ENCODE data around the gene L3MBTL2.

The L3MBTL2 gene

DNA sequence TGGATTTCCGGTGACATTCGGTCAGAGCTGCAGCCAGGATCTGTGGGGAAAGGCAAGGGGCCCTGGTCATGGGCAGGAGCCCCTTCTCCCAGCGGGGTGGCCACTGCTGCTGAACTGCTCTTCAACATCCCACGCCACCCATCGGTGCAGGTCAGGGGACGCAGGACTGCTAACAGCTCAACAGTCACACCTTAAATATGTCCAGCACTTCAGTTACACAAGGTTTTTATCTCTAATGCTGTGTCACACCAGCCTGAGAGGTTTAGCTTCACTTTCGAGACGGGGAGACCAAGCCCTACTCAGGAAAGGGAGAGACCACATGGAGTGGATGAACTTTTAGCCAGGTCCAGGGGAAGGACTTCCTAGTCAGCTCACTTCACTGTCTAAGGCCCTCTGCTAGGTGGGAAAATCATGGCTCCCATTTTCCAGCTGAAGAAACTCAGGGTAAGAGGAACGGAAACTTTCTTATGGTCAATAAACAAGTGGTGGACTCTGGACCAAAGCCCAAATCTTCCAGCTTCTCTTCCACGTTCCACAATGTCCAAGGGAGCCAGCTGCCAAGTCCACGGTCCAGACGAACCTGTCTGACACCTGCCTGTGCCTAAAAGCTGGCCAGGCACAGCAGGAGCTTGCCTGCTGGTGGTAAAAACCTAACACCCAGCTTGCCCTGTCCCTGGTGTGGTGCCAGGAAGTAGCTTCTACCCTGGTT lies 56.6 kb downstream of the L3MBTL2 start:
- Histone ChIP-seq H3K4me3 (ENCODE audit: low read length) (no peak overlapping the region), H3K27me3 (ENCODE audit: low read depth, low read length) (no peaks in the 10 kb centered on the region), H3K36me3 (replicated peaks; ENCODE audit: low read depth, low read length) (peaks cover 84% of the 10 kb centered on the region), H3K4me2 (ENCODE audit: low read length) (no peak overlapping the region), H3K79me2 (ENCODE audit: low read length) (0 out of 2 replicates have a peak, but pooled peaks cover 5% of the 10 kb centered on the region), H3K9me3 (ENCODE audit: insufficient read depth, low read length) (no peaks in the 10 kb centered on the region), H3K27ac (ENCODE audit: low read length) (no peak overlapping the region), H3K4me1 (ENCODE audit: low read length) (no peaks in the 10 kb centered on the region), H3K9ac (ENCODE audit: low read length) (no peak overlapping the region), H2AFZ (ENCODE audit: low read depth, low read length) (no peak overlapping the region), H4K20me1 (ENCODE audit: insufficient read depth, low read length) (no peaks in the 10 kb centered on the region)
- TF ChIP-seq EZH2phosphoT487 (IDR thresholded peaks at IDR 0.05; ENCODE audit: low read depth), result no peak
- TF ChIP-seq, protein P1, sequence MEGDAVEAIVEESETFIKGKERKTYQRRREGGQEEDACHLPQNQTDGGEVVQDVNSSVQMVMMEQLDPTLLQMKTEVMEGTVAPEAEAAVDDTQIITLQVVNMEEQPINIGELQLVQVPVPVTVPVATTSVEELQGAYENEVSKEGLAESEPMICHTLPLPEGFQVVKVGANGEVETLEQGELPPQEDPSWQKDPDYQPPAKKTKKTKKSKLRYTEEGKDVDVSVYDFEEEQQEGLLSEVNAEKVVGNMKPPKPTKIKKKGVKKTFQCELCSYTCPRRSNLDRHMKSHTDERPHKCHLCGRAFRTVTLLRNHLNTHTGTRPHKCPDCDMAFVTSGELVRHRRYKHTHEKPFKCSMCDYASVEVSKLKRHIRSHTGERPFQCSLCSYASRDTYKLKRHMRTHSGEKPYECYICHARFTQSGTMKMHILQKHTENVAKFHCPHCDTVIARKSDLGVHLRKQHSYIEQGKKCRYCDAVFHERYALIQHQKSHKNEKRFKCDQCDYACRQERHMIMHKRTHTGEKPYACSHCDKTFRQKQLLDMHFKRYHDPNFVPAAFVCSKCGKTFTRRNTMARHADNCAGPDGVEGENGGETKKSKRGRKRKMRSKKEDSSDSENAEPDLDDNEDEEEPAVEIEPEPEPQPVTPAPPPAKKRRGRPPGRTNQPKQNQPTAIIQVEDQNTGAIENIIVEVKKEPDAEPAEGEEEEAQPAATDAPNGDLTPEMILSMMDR (IDR thresholded peaks at IDR 0.05; ENCODE audit: low read depth, low read length), result no peak

DNA sequence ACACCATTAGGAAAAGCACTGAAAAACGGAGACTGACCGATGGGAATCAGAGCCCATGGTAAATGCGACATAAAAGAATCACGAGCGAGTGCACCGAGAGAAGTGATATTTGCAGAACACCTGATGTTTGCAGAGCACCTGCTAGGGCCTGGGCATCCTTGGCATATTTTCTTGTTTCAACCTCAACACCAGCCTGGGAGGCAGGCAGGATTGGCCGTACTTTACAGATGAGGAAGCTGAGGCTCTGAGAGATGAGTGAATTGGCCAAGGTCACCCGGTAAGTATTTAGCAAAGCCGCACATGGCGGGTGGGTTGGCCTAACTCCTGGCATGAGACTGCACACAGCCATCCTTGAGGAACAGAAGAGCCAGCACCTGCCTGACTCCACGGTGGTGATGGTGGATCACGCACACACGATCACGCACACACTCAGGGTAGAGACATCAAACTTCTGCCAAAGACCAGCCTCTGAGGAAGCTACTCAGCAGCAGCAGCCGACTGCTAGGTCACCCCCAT lies 57.2 kb downstream of the L3MBTL2 start:
- H3K4me1 ChIP-seq (ENCODE audit: low read length), result no peaks in the 10 kb centered on the region
- H3K4me3 ChIP-seq (ENCODE audit: low read length), result no peak overlapping the region
- peaks cover 81% of the 10 kb centered on the region for H3K36me3 ChIP-seq (replicated peaks; ENCODE audit: low read depth, low read length)
- H2AFZ ChIP-seq (ENCODE audit: low read depth, low read length), result no peak overlapping the region
- 0 out of 2 replicates have a peak, but pooled peaks cover 5% of the 10 kb centered on the region for H3K79me2 ChIP-seq (ENCODE audit: low read length)
- no peaks in the 10 kb centered on the region for H3K27me3 ChIP-seq (ENCODE audit: low read depth, low read length)
- TF ChIP-seq EZH2phosphoT487 (IDR thresholded peaks at IDR 0.05; ENCODE audit: low read depth), result no peak
- TF ChIP-seq, protein P1 (IDR thresholded peaks at IDR 0.05; ENCODE audit: low read depth, low read length), result no peak
- H3K9ac ChIP-seq (ENCODE audit: low read length), result no peak overlapping the region
- H3K27ac ChIP-seq (ENCODE audit: low read length), result no peak overlapping the region
- no peak overlapping the region for H3K4me2 ChIP-seq (ENCODE audit: low read length)
- no peaks in the 10 kb centered on the region for H4K20me1 ChIP-seq (ENCODE audit: insufficient read depth, low read length)
- H3K9me3 ChIP-seq (ENCODE audit: insufficient read depth, low read length), result no peaks in the 10 kb centered on the region

DNA sequence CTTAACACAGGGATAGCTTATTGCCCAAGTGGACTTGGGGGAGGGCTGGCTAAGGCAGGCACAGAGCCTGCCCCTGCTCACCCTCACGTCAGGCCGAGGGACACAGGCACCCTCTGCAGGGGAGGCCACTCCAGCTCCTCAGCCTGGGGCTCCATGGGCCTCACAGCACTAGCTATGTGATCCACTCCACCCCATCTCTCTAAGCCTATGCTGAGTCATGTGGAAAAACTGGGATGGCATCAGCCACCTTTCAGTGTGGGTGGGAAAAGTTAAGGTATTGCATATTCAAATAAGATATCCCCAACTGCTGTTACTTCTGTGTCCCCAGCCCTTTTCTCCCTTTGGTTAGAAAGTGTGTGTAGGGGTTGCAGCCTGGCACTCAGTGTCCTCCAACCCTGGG lies 58.6 kb downstream of the L3MBTL2 start:
- no peak overlapping the region for H2AFZ ChIP-seq (ENCODE audit: low read depth, low read length)
- H3K27ac ChIP-seq (ENCODE audit: low read length), result no peak overlapping the region
- TF ChIP-seq, protein P1 (IDR thresholded peaks at IDR 0.05; ENCODE audit: low read depth, low read length), result no peak
- no peak for TF ChIP-seq EZH2phosphoT487 (IDR thresholded peaks at IDR 0.05; ENCODE audit: low read depth)
- H3K4me2 ChIP-seq (ENCODE audit: low read length), result no peak overlapping the region
- 0 out of 2 replicates have a peak, but pooled peaks cover 5% of the 10 kb centered on the region for H3K79me2 ChIP-seq (ENCODE audit: low read length)
- no peaks in the 10 kb centered on the region for H3K27me3 ChIP-seq (ENCODE audit: low read depth, low read length)
- no peaks in the 10 kb centered on the region for H3K4me1 ChIP-seq (ENCODE audit: low read length)
- peaks cover 81% of the 10 kb centered on the region for H3K36me3 ChIP-seq (replicated peaks; ENCODE audit: low read depth, low read length)
- H3K9ac ChIP-seq (ENCODE audit: low read length), result no peak overlapping the region
- no peaks in the 10 kb centered on the region for H3K9me3 ChIP-seq (ENCODE audit: insufficient read depth, low read length)
- no peaks in the 10 kb centered on the region for H4K20me1 ChIP-seq (ENCODE audit: insufficient read depth, low read length)
- H3K4me3 ChIP-seq (ENCODE audit: low read length), result no peak overlapping the region

DNA sequence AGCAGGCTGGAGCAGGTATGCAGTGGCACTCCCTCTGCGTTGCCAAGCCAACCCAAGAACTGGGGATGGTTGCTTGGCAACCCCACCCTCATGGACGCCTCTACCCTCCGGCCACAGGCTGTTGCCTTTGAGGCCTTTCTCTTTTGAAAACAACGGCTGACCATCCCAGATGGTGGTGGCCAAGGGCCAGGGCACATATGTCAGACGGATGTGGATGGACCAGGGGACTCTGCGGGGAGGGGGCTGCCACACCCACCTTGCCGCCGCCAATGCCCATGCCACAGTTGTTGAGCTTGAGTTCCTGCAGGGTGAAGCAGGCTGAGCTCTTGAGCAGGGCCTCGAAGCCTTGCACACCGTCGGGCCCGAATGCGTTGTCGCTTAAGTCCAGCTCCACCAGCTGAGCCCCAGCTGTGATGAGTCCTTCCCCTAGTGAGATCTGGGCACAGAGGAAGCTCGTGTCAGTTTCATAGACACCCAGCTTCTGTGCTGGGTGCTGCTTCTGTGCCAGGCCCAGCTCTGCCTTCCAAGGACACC lies 59.4 kb downstream of the L3MBTL2 start:
- H3K27me3 ChIP-seq (ENCODE audit: low read depth, low read length), result no peaks in the 10 kb centered on the region
- no peaks in the 10 kb centered on the region for H4K20me1 ChIP-seq (ENCODE audit: insufficient read depth, low read length)
- no peaks in the 10 kb centered on the region for H3K4me1 ChIP-seq (ENCODE audit: low read length)
- H2AFZ ChIP-seq (ENCODE audit: low read depth, low read length), result no peak overlapping the region
- TF ChIP-seq, protein P1 (IDR thresholded peaks at IDR 0.05; ENCODE audit: low read depth, low read length), result no peak
- TF ChIP-seq EZH2phosphoT487 (IDR thresholded peaks at IDR 0.05; ENCODE audit: low read depth), result no peak
- H3K4me3 ChIP-seq (ENCODE audit: low read length), result no peak overlapping the region
- no peak overlapping the region for H3K4me2 ChIP-seq (ENCODE audit: low read length)
- H3K27ac ChIP-seq (ENCODE audit: low read length), result no peak overlapping the region
- H3K36me3 ChIP-seq (replicated peaks; ENCODE audit: low read depth, low read length), result peaks cover 81% of the 10 kb centered on the region
- 0 out of 2 replicates have a peak, but pooled peaks cover 5% of the 10 kb centered on the region for H3K79me2 ChIP-seq (ENCODE audit: low read length)
- H3K9me3 ChIP-seq (ENCODE audit: insufficient read depth, low read length), result no peaks in the 10 kb centered on the region
- no peak overlapping the region for H3K9ac ChIP-seq (ENCODE audit: low read length)

Measured in OCI-LY3 (cell line).